ENCODE results near the gene ADCK2. TPM values are rescaled to one million over a fixed set of nuclear protein-coding genes. Genes with fewer than 3 reads are reported as not detected.
"Not testable (repeated sequence)": the region's sequence is repeated elsewhere in the genome, so short reads cannot be mapped to it uniquely, and the experiment has no call there.

ADCK2 gene
- total RNA-seq, 4 donors from 2014 or later, result 17.6 to 34.1 (median 21.6) TPM

DNA sequence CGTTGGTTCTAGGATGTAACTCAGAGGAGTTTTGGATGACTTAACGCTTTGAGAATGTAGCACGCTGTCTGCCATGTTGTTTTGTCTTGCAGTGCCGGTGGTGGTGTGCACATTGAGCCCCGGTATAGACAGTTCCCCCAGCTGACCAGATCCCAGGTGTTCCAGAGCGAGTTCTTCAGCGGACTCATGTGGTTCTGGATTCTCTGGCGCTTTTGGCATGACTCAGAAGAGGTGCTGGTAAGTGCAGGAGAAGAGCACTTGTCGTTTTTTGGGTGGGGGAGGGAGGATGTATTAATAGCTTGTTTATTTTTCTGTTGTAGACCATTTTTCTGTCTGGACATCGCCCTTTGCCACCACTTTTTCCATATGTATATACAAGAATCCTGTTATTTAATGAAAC, 30.0 kb downstream of the ADCK2 start:
- Histone ChIP-seq H3K27me3 (no peaks in the 10 kb centered on the region), H3K9me3 (no peaks in the 10 kb centered on the region), H3K4me3 (no peak overlapping the region), H3K27ac (no peak overlapping the region), H3K4me1 (peaks cover 2 to 14% (median 14%) of the 10 kb centered on the region in 3 donors), H3K36me3 (peaks cover 0 to 41% (median 10%) of the 10 kb centered on the region in 3 donors)
- DNase-seq, result no peak
- TF ChIP-seq, protein P1, sequence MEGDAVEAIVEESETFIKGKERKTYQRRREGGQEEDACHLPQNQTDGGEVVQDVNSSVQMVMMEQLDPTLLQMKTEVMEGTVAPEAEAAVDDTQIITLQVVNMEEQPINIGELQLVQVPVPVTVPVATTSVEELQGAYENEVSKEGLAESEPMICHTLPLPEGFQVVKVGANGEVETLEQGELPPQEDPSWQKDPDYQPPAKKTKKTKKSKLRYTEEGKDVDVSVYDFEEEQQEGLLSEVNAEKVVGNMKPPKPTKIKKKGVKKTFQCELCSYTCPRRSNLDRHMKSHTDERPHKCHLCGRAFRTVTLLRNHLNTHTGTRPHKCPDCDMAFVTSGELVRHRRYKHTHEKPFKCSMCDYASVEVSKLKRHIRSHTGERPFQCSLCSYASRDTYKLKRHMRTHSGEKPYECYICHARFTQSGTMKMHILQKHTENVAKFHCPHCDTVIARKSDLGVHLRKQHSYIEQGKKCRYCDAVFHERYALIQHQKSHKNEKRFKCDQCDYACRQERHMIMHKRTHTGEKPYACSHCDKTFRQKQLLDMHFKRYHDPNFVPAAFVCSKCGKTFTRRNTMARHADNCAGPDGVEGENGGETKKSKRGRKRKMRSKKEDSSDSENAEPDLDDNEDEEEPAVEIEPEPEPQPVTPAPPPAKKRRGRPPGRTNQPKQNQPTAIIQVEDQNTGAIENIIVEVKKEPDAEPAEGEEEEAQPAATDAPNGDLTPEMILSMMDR (IDR thresholded peaks at IDR 0.05), result no peak
- no peak for TF ChIP-seq POLR2A (IDR thresholded peaks at IDR 0.05)
- 89% methylated on average over 10 of the region's 10 CpGs for WGBS, 2 donors
- intact Hi-C loops (cut with DNase I), result no loop called here

DNA sequence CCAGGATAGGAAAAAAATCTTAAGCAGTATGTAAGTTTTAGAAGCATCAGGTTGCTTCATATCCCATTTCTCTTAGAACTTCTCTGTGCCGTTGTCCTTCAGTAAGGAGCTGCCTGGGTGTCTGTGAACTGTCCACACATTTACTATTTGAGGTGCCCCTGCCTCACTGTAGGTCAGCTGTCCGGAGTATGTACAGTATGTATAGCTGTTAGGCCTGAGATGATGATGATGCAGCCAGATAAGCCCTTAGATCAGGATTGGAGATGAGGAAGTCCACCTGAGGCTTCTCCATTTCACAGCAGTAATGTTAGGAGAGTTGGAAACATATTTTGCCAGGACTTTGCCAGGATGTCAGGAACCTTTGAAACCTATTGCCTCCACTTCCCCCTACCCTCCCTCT, 31.5 kb downstream of the ADCK2 start:
- peaks cover 0 to 41% (median 10%) of the 10 kb centered on the region in 3 donors for H3K36me3 ChIP-seq
- 97 to 100% methylated on average over 1 to 2 of the region's 2 CpGs for WGBS, 2 donors
- no peak for TF ChIP-seq POLR2A (IDR thresholded peaks at IDR 0.05)
- TF ChIP-seq, protein P1 (IDR thresholded peaks at IDR 0.05), result no peak

DNA sequence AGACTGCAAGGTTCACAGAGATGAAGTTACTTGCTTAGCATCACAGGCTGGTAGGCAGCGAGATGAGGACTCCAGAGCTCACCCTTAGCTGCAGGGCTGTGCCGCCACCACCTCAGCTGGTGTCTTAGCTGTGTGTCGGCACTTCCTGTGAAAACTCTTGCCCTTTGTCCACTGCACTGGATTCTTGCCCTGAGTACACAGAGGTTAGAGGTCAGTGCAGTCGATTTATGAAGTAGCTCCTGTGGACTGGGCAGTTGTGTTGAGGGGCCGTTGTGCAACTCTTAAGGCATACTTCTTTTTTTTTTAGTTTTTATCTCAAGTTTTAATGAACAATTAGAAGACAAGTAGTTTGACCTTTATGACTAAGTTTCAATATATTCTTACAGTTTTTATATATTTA, 34.4 kb downstream of the ADCK2 start:
- no peaks in the 10 kb centered on the region for H3K9me3 ChIP-seq
- H3K27ac ChIP-seq, result no peak overlapping the region
- intact Hi-C loops (cut with DNase I), result no loop called here
- no peaks in the 10 kb centered on the region for H3K4me1 ChIP-seq
- H3K27me3 ChIP-seq, result no peaks in the 10 kb centered on the region
- no peak for TF ChIP-seq POLR2A (IDR thresholded peaks at IDR 0.05)
- TF ChIP-seq, protein P1 (IDR thresholded peaks at IDR 0.05), result no peak
- no peak overlapping the region for H3K4me3 ChIP-seq
- WGBS, 2 donors, result 82% methylated on average over 4 to 5 of the region's 5 CpGs
- H3K36me3 ChIP-seq, result peaks cover 0 to 41% (median 10%) of the 10 kb centered on the region in 3 donors
- DNase-seq, result no peak

More for the DNA sequence above, 31.5 kb downstream of the ADCK2 start:
- no peaks in the 10 kb centered on the region for H3K4me1 ChIP-seq
- no peaks in the 10 kb centered on the region for H3K9me3 ChIP-seq
- H3K4me3 ChIP-seq, result no peak overlapping the region
- H3K27me3 ChIP-seq, result no peaks in the 10 kb centered on the region
- no peak for DNase-seq
- intact Hi-C loops (cut with DNase I), result no loop called here
- H3K27ac ChIP-seq, result no peak overlapping the region

DNA sequence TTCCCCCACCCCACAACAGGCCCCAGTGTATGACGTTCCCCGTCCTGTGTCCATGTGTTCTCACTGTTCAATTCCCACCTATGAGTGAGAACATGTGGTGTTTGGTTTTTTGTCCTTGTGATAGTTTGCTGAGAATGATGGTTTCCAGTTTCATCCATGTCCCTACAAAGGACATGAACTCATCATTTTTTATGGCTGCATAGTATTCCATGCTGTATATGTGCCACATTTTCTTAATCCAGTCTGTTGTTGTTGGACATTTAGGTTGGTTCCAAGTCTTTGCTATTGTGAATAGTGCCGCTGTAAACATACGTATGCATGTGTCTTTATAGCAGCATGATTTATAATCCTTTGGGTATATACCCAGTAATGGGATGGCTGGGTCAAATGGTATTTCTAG, 36.0 kb downstream of the ADCK2 start:
- DNase-seq; H3K4me1 ChIP-seq; H3K27me3 ChIP-seq; intact Hi-C loops (cut with DNase I); H3K4me3 ChIP-seq; H3K27ac ChIP-seq; H3K9me3 ChIP-seq: not testable (repeated sequence)
- H3K36me3 ChIP-seq, result peaks cover 0 to 34% (median 10%) of the 10 kb centered on the region in 3 donors
- 94 to 97% methylated on average over 4 of the region's 4 CpGs for WGBS, 2 donors

DNA sequence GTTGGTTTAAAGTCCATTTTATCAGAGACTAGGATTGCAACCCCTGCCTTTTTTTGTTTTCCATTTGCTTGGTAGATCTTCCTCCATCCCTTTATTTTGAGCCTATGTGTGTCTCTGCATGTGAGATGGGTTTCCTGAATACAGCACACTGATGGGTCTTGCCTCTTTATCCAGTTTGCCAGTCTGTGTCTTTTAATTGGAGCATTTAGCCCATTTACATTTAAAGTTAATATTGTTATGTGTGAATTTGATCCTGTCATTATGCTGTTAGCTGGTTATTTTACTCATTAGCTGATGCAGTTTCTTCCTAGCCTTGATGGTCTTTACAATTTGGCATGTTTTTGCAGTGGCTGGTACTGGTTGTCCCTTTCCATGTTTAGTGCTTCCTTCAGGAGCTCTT, 39.6 kb downstream of the ADCK2 start:
- H3K9me3 ChIP-seq; H3K27ac ChIP-seq; H3K27me3 ChIP-seq; H3K4me3 ChIP-seq; intact Hi-C loops (cut with DNase I); H3K4me1 ChIP-seq; DNase-seq; H3K36me3 ChIP-seq: not testable (repeated sequence)

DNA sequence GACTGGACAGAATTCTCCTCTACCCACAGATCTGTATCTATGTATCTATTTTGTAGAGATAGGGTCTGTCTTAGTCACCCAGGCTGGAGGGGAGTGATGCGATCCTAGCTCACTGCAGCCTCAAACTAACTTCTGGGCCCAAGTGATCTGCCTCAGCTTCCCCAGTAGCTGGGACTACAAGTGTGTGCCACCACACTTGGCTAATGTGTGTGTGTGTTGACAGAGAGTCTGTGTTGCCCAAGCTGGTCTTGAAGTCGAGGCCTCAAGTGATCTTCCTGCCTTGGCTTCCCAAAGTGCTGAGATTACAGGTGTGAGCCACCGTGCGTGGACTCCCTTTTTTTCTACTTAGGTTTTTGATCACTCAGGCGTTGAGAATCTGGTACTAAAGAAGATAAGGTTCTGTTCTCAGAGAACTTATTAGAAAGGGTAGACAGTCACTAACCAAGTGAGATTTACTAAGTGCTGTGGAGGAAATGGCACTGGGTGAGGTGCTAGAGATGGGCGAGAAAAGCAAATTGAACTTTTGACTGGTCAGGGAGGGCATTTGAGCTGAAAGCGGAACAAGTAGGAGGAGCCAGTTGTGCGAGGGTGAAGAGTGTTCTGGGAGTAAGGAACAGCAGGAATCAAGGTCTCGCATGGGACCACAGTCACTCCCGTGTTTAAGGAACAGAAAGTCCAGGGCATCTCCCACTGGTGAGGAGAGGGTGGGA, 41.7 kb downstream of the ADCK2 start:
- WGBS, 2 donors, result 92% methylated on average over 9 to 10 of the region's 10 CpGs
- intact Hi-C loops (cut with DNase I), result no loop called here
- DNase-seq, result no peak

More for the DNA sequence above, 41.7 kb downstream of the ADCK2 start:
- no peaks in the 10 kb centered on the region for H3K27me3 ChIP-seq
- no peaks in the 10 kb centered on the region for H3K4me1 ChIP-seq
- H3K9me3 ChIP-seq, result no peaks in the 10 kb centered on the region
- TF ChIP-seq, protein P1 (IDR thresholded peaks at IDR 0.05), result no peak
- no peak for TF ChIP-seq POLR2A (IDR thresholded peaks at IDR 0.05)
- no peak overlapping the region for H3K4me3 ChIP-seq
- H3K27ac ChIP-seq, result no peak overlapping the region
- no peaks in the 10 kb centered on the region for H3K36me3 ChIP-seq

Data from esophagus squamous epithelium (tissue), 5 donors.